ENCODE measurements around the gene FETUB. TPM values are rescaled to one million over a fixed set of nuclear protein-coding genes. Genes with fewer than 3 reads are reported as not detected.
"Not testable (repeated sequence)": the region's sequence is repeated elsewhere in the genome, so short reads cannot be mapped to it uniquely, and the experiment has no call there.

FETUB gene
- total RNA-seq, 1 donor from 2014 or later = not detected

- no peak for DNase-seq (ENCODE audit: extremely low read depth, low read depth, low spot score)
These were observed 9.1 kb upstream of the FETUB start for GRCh38 chr3:186630950-186631641.

GRCh38 chr3:186633481-186633880, 6.7 kb upstream of the FETUB start:
- no peak for DNase-seq (ENCODE audit: extremely low read depth, low read depth, low spot score)

GRCh38 chr3:186634207-186634606, 6.0 kb upstream of the FETUB start:
- DNase-seq (ENCODE audit: extremely low read depth, low read depth, low spot score) = not testable (repeated sequence)

- no peak for DNase-seq (ENCODE audit: extremely low read depth, low read depth, low spot score)
These were observed 4.7 kb upstream of the FETUB start for GRCh38 chr3:186635532-186635931.

GRCh38 chr3:186636536-186636935, 3.7 kb upstream of the FETUB start:
- no peak for DNase-seq (ENCODE audit: extremely low read depth, low read depth, low spot score)

GRCh38 chr3:186637686-186638085, 2.5 kb upstream of the FETUB start:
- DNase-seq (ENCODE audit: extremely low read depth, low read depth, low spot score) = no peak

- no peak for DNase-seq (ENCODE audit: extremely low read depth, low read depth, low spot score)
These were observed 1.9 kb upstream of the FETUB start for GRCh38 chr3:186638259-186638658.

- no peak for DNase-seq (ENCODE audit: extremely low read depth, low read depth, low spot score)
These were observed 247 bp downstream of the FETUB start for GRCh38 chr3:186640473-186640818.

GRCh38 chr3:186640929-186641328, 730 bp downstream of the FETUB start:
- no peak for DNase-seq (ENCODE audit: extremely low read depth, low read depth, low spot score)

- no peak for DNase-seq (ENCODE audit: extremely low read depth, low read depth, low spot score)
These were observed 1.8 kb downstream of the FETUB start for GRCh38 chr3:186642014-186642413.

- DNase-seq (ENCODE audit: extremely low read depth, low read depth, low spot score) = no peak
These were observed 3.3 kb downstream of the FETUB start for GRCh38 chr3:186643493-186643892.

GRCh38 chr3:186644683-186645082, 4.5 kb downstream of the FETUB start:
- no peak for DNase-seq (ENCODE audit: extremely low read depth, low read depth, low spot score)

- no peak for DNase-seq (ENCODE audit: extremely low read depth, low read depth, low spot score)
These were observed 5.9 kb downstream of the FETUB start for GRCh38 chr3:186646106-186646505.

- no peak for DNase-seq (ENCODE audit: extremely low read depth, low read depth, low spot score)
These were observed 6.6 kb downstream of the FETUB start for GRCh38 chr3:186646841-186647240.

GRCh38 chr3:186648851-186649250, 8.7 kb downstream of the FETUB start:
- no peak for DNase-seq (ENCODE audit: extremely low read depth, low read depth, low spot score)

- no peak for DNase-seq (ENCODE audit: extremely low read depth, low read depth, low spot score)
These were observed 11.5 kb downstream of the FETUB start for GRCh38 chr3:186651678-186652215.

GRCh38 chr3:186653080-186653707, 13.0 kb downstream of the FETUB start:
- DNase-seq (ENCODE audit: extremely low read depth, low read depth, low spot score) = no peak

- no peak for DNase-seq (ENCODE audit: extremely low read depth, low read depth, low spot score)
These were observed 13.8 kb downstream of the FETUB start for GRCh38 chr3:186653984-186654383.

GRCh38 chr3:186663361-186664118, 23.3 kb downstream of the FETUB start:
- DNase-seq (ENCODE audit: extremely low read depth, low read depth, low spot score) = no peak

- no peak for DNase-seq (ENCODE audit: extremely low read depth, low read depth, low spot score)
These were observed 23.9 kb downstream of the FETUB start for GRCh38 chr3:186664119-186664495.

- DNase-seq (ENCODE audit: extremely low read depth, low read depth, low spot score) = no peak
These were observed 24.3 kb downstream of the FETUB start for GRCh38 chr3:186664506-186664905.
